ENCODE results near the gene THRB.
"Not testable (repeated sequence)": the region's sequence is repeated elsewhere in the genome, so short reads cannot be mapped to it uniquely, and the experiment has no call there.

THRB gene

GRCh38 chr3:24401090-24401810 lies 93.4 kb downstream of the THRB start:
- DNase-seq, result no peak

GRCh38 chr3:24400450-24400849 lies 94.2 kb downstream of the THRB start:
- no peak for DNase-seq

GRCh38 chr3:24400015-24400414 lies 94.6 kb downstream of the THRB start:
- no peak for DNase-seq

GRCh38 chr3:24399614-24400013 lies 95.0 kb downstream of the THRB start:
- DNase-seq, result no peak

GRCh38 chr3:24398712-24399111 lies 95.9 kb downstream of the THRB start:
- DNase-seq, result not testable (repeated sequence)

GRCh38 chr3:24396338-24396737 lies 98.3 kb downstream of the THRB start:
- DNase-seq, result no peak

GRCh38 chr3:24394754-24395153 lies 99.9 kb downstream of the THRB start:
- DNase-seq, result no peak

- no peak for DNase-seq
Measured at GRCh38 chr3:24393316-24393715, 101.3 kb downstream of the THRB start.

GRCh38 chr3:24390169-24391130 lies 104.2 kb downstream of the THRB start:
- DNase-seq, result no peak

- no peak for DNase-seq
Measured at GRCh38 chr3:24389108-24390090, 105.3 kb downstream of the THRB start.

GRCh38 chr3:24388611-24389010 lies 106.0 kb downstream of the THRB start:
- DNase-seq, result no peak

- no peak for DNase-seq
Measured at GRCh38 chr3:24388159-24388558, 106.5 kb downstream of the THRB start.

- DNase-seq, result no peak
Measured at GRCh38 chr3:24387493-24387892, 107.2 kb downstream of the THRB start.

- no peak for DNase-seq
Measured at GRCh38 chr3:24387000-24387399, 107.7 kb downstream of the THRB start.

- no peak for DNase-seq
Measured at GRCh38 chr3:24386458-24386857, 108.2 kb downstream of the THRB start.

GRCh38 chr3:24385012-24385615 lies 109.5 kb downstream of the THRB start:
- DNase-seq, result peak; percentile 41

GRCh38 chr3:24382647-24383046 lies 112.0 kb downstream of the THRB start:
- DNase-seq, result no peak

- no peak for DNase-seq
Measured at GRCh38 chr3:24379936-24380335, 114.7 kb downstream of the THRB start.

GRCh38 chr3:24378313-24378712 lies 116.3 kb downstream of the THRB start:
- no peak for DNase-seq

GRCh38 chr3:24377218-24377993 lies 117.2 kb downstream of the THRB start:
- DNase-seq, result no peak

GRCh38 chr3:24375947-24376384 lies 118.7 kb downstream of the THRB start:
- no peak for DNase-seq
